BJ (cell line): ENCODE data around the gene DAB1. TPM values are rescaled to one million over a fixed set of nuclear protein-coding genes. Genes with fewer than 3 reads are reported as not detected.

Experiments used
- CTCF ChIA-PET: fragments of 350-600 bp; formaldehyde crosslinking; extraction: SDS; loops from one replicate; lab custom pipeline; 2021; ENCODE audit warnings: antibody characterized with exemption, inconsistent platforms; lab: Yijun Ruan, JAX
- POLR2A ChIA-PET: fragments of 300-600 bp; sonication (Branson Sonifier 250); formaldehyde crosslinking; extraction: SDS; loops from one replicate; lab custom pipeline; 2021; ENCODE audit warnings: antibody characterized with exemption; lab: Charles Lee
- DNase-seq: peaks from one replicate; pipeline ENCODE4 v3.0.0-alpha.2; 2011; ENCODE audit warnings: low read depth
- H3K27me3 ChIP-seq: 2 replicates; pipeline ENCODE4 v1.6.0; 2011; ENCODE audit warnings: low read length; ENCODE audit not compliant: control insufficient read depth, insufficient read depth
- H3K36me3 ChIP-seq: 2 replicates; pipeline ENCODE4 v1.5.1; 2011; ENCODE audit warnings: low read length; ENCODE audit not compliant: control insufficient read depth, insufficient read depth
- H3K4me3 ChIP-seq: 2 replicates; pipeline ENCODE4 v1.5.1; 2011; ENCODE audit warnings: low read depth, mild to moderate bottlenecking, control low read depth, low read length
- polyA plus RNA-seq: library from polyadenylated mRNA; depleted of rRNA; stranded (reverse); fragments of >200 nt; gene quantifications from 2 replicates; pipeline ENCODE4 v1.2.3, GENCODE V29; 2011
- TF ChIP-seq, protein P1 (sequence below): IDR thresholded peaks from 2 replicates; pipeline ENCODE4 v1.5.1; 2011; ENCODE audit warnings: low read depth, mild to moderate bottlenecking, control low read depth, inconsistent platforms, low read length, moderate library complexity; ENCODE audit not compliant: insufficient read depth

DAB1 gene
- polyA plus RNA-seq, 1 experiment, result 0.91 TPM

DNA sequence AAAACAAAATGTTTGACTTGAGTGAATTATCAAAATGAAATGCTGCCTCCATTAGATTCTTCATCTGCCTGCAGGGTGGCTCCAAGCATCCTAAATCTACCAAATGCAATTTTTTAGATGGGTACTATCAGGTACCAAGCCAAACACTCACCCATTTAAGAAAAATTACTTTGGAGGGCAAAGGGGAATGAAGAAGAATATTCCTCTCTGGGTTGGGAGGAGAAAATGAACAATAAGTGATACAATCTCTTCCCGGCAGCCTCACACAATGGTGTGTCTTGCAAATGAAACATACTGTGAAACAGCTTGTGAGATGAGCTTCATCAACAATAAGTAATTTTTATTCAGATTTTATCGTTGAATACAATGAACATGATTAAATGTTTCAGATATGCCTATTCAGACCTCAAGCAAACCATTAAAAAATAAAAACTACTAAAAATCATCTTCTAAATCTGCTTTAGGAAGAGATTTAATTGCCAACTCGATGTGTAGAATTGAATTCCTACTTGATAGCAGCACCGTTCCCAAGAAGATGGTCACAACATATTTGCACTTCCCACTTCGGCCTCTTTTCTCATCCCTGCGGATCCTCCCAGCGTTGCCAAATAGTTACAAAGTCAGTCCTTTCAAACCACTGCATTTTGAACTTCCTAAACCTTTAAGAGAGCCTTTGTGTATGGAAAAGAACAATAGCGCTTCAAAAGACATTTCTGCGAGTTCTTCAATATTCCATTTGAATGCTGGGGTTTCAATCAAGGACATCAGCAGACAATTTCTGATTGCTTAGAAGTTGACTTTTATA is 2.7 kb downstream of the DAB1 start:
- Histone ChIP-seq H3K4me3 (no peak overlapping the region), H3K36me3 (no peaks in the 10 kb centered on the region), H3K27me3 (peaks cover 3% of the 10 kb centered on the region; the same call in 1 of the 2 replicates)
- DNase-seq, result no peak
- ChIA-PET CTCF (interaction anchor here (0.6 kb wide), 1 partner anchor 201 kb away, joined by 3 read pairs; no protein-coding TSS in a partner anchor), POLR2A (no interaction called here)
- TF ChIP-seq, protein P1, sequence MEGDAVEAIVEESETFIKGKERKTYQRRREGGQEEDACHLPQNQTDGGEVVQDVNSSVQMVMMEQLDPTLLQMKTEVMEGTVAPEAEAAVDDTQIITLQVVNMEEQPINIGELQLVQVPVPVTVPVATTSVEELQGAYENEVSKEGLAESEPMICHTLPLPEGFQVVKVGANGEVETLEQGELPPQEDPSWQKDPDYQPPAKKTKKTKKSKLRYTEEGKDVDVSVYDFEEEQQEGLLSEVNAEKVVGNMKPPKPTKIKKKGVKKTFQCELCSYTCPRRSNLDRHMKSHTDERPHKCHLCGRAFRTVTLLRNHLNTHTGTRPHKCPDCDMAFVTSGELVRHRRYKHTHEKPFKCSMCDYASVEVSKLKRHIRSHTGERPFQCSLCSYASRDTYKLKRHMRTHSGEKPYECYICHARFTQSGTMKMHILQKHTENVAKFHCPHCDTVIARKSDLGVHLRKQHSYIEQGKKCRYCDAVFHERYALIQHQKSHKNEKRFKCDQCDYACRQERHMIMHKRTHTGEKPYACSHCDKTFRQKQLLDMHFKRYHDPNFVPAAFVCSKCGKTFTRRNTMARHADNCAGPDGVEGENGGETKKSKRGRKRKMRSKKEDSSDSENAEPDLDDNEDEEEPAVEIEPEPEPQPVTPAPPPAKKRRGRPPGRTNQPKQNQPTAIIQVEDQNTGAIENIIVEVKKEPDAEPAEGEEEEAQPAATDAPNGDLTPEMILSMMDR, result no peak

DNA sequence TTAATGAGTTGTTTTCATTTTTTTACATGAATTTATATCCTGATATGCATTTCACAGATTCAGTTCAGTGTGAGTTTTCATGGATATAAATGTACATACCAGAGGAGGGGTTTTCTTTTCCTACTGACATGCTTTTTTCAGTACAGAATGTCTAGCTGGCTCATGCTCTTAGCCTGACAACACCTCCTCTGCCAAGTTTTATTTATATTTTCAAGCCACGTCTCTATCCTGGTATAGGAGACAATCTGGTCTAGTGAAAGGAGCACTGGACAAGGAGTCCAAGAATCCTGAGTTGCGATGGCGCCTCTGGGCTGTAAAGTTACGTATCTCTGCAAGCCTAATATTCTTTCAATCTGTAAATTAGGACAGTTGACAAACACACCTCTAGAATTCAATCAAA is 4.9 kb downstream of the DAB1 start:
- Histone ChIP-seq H3K27me3 (peaks cover 1% of the 10 kb centered on the region; the same call in 1 of the 2 replicates), H3K36me3 (no peaks in the 10 kb centered on the region), H3K4me3 (no peak overlapping the region)
- CTCF ChIA-PET, result interaction anchor here (1.0 to 1.7 kb wide), 2 partner anchors 341 to 627 kb away, joined by 3 to 4 read pairs; no protein-coding TSS in a partner anchor
- TF ChIP-seq, protein P1, result no peak
- POLR2A ChIA-PET, result no interaction called here
- no peak for DNase-seq

DNA sequence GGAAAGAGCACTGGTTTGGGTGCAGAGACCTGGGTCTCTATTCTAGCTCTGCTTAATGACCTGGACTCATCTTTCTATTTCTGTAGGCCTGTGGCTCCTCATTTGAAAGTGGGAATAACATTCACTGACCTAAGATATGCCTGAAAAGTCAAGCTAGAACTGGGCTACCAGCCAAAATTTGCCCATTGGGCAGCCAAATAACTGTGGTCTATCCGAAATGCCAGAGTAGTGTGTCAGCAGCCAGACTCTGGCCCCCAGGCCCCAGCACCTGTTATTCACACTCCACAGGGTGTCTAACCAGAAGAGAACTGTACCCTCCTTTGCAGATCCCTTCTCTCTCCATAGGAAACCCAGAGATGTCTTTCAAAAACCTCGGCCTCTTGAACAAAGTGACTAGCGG is 12.6 kb downstream of the DAB1 start:
- Histone ChIP-seq H3K27me3 (no peaks in the 10 kb centered on the region), H3K4me3 (no peak overlapping the region), H3K36me3 (no peaks in the 10 kb centered on the region)
- no peak for DNase-seq
- ChIA-PET CTCF (no interaction called here), POLR2A (no interaction called here)
- TF ChIP-seq, protein P1, result no peak

DNA sequence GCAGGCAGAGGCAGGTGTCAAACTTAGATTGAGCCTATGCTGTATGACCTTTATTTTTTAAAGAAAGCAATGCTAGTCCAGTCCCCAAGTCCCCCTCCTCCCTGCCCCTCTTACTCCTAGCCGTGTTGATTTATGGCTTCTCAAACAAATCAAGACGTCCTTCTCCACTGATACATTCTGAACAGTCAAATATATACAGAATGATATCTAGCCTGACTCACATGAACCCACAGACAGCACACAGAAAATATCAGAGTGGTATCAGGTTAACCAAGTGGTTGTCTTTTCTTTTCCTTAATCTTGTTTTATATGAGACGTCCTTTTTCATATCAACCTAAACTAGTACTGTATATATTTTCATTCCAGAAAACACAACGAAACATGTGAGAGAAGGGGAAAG is 13.4 kb downstream of the DAB1 start:
- no peak overlapping the region for H3K4me3 ChIP-seq
- H3K36me3 ChIP-seq, result no peaks in the 10 kb centered on the region
- POLR2A ChIA-PET, result no interaction called here
- DNase-seq, result no peak
- TF ChIP-seq, protein P1, result no peak
- CTCF ChIA-PET, result no interaction called here
- no peaks in the 10 kb centered on the region for H3K27me3 ChIP-seq

DNA sequence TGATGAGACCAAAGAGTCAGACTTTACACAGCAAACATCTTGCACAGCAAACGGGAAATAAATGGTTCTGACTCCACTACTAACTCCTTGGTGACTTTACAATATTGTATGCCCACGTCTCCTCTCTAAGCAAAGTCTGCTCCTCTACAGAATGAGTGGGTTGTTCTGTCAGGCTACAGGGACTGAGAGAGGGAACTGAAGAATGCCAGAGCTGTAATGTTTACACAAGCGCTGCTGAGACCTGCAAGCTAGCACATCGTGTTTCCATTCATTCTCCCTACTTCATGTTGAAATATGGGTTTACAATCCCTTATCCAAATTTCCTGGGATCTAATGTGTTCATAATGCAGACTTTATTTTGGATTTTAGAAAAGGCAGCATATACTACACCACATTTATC is 15.9 kb downstream of the DAB1 start:
- ChIA-PET POLR2A (no interaction called here), CTCF (no interaction called here)
- Histone ChIP-seq H3K36me3 (no peaks in the 10 kb centered on the region), H3K4me3 (no peak overlapping the region), H3K27me3 (no peaks in the 10 kb centered on the region)
- DNase-seq, result no peak
- TF ChIP-seq, protein P1, result no peak
